ENCODE measurements around the gene XKR8. TPM values are rescaled to one million over a fixed set of nuclear protein-coding genes. Genes with fewer than 3 reads are reported as not detected.

XKR8 gene
- total and polyA plus RNA-seq, 2 donors (not counting 1 experiment from before 2014, with no cell fraction given) = 5.5 to 9.2 TPM

- Histone ChIP-seq H3K27ac (ENCODE audit: insufficient read depth, low read length) (no peak overlapping the region), H3K79me2 (ENCODE audit: control insufficient read depth, insufficient read depth, low read length) (no peaks in the 10 kb centered on the region), H4K20me1 (ENCODE audit: control insufficient read depth, extremely low read depth, insufficient read depth, low read length) (no peaks in the 10 kb centered on the region), H3K27me3 (ENCODE audit: control insufficient read depth, insufficient read depth, low read length) (no peaks in the 10 kb centered on the region), H3K9me3 (ENCODE audit: control insufficient read depth, insufficient read depth, low read depth, low read length) (no peaks in the 10 kb centered on the region), H3K9ac (ENCODE audit: insufficient read depth, low read length) (no peak overlapping the region), H3K4me2 (ENCODE audit: extremely low read depth, insufficient read depth, low read length) (no peak overlapping the region), H3K36me3 (ENCODE audit: control insufficient read depth, insufficient read depth, low read length) (no peaks in the 10 kb centered on the region), H2AFZ (ENCODE audit: low read length) (no peak overlapping the region), H3K4me3 (replicated peaks in 1 of 4; ENCODE audit: control extremely low read depth in 1 of 4, insufficient read depth in 1 of 4, low read depth in 3 of 4, low read length in 4 of 4) (no peak overlapping the region), H3K4me1 (ENCODE audit: control insufficient read depth, extremely low read depth, insufficient read depth, low read length) (no peaks in the 10 kb centered on the region)
- peak; percentile 70 to 88 for DNase-seq (ENCODE audit: low read depth in 2 of 2)
- TF ChIP-seq EZH2 (IDR thresholded peaks at IDR 0.05; ENCODE audit: low read length, missing control alignments) (no peak), CTCF (conservative IDR thresholded peaks at IDR 0.05 in 1 of 2, IDR thresholded peaks at IDR 0.05 in 1 of 2; ENCODE audit: low read depth in 1 of 2, low read length in 2 of 2) (peak; percentile 41 to 48)
Observed at GRCh38 chr1:27979151-27979858, 19.5 kb downstream of the XKR8 start.

- Histone ChIP-seq H3K27me3 (ENCODE audit: control insufficient read depth, insufficient read depth, low read length) (no peaks in the 10 kb centered on the region), H4K20me1 (ENCODE audit: control insufficient read depth, extremely low read depth, insufficient read depth, low read length) (no peaks in the 10 kb centered on the region), H3K36me3 (ENCODE audit: control insufficient read depth, insufficient read depth, low read length) (no peaks in the 10 kb centered on the region), H2AFZ (ENCODE audit: low read length) (no peak overlapping the region), H3K9ac (ENCODE audit: insufficient read depth, low read length) (no peak overlapping the region), H3K4me3 (replicated peaks in 1 of 4; ENCODE audit: control extremely low read depth in 1 of 4, insufficient read depth in 1 of 4, low read depth in 3 of 4, low read length in 4 of 4) (no peak overlapping the region), H3K4me2 (ENCODE audit: extremely low read depth, insufficient read depth, low read length) (no peak overlapping the region), H3K9me3 (ENCODE audit: control insufficient read depth, insufficient read depth, low read depth, low read length) (no peaks in the 10 kb centered on the region), H3K79me2 (ENCODE audit: control insufficient read depth, insufficient read depth, low read length) (no peaks in the 10 kb centered on the region), H3K27ac (ENCODE audit: insufficient read depth, low read length) (no peak overlapping the region), H3K4me1 (ENCODE audit: control insufficient read depth, extremely low read depth, insufficient read depth, low read length) (no peaks in the 10 kb centered on the region)
- DNase-seq (ENCODE audit: low read depth in 2 of 2) = no peak
- TF ChIP-seq CTCF (conservative IDR thresholded peaks at IDR 0.05 in 1 of 2, IDR thresholded peaks at IDR 0.05 in 1 of 2; ENCODE audit: low read depth in 1 of 2, low read length in 2 of 2) = no peak
- no peak for TF ChIP-seq EZH2 (IDR thresholded peaks at IDR 0.05; ENCODE audit: low read length, missing control alignments)
Observed at GRCh38 chr1:27979859-27980201, 20.1 kb downstream of the XKR8 start.

GRCh38 chr1:27980216-27980845 is 20.6 kb downstream of the XKR8 start:
- peak in 1 of 2 donors; percentile 36 for DNase-seq (ENCODE audit: low read depth in 2 of 2)
- Histone ChIP-seq H4K20me1 (ENCODE audit: control insufficient read depth, extremely low read depth, insufficient read depth, low read length) (no peaks in the 10 kb centered on the region), H3K9ac (ENCODE audit: insufficient read depth, low read length) (no peak overlapping the region), H3K27ac (ENCODE audit: insufficient read depth, low read length) (no peak overlapping the region), H3K79me2 (ENCODE audit: control insufficient read depth, insufficient read depth, low read length) (no peaks in the 10 kb centered on the region), H3K9me3 (ENCODE audit: control insufficient read depth, insufficient read depth, low read depth, low read length) (no peaks in the 10 kb centered on the region), H2AFZ (ENCODE audit: low read length) (no peak overlapping the region), H3K4me3 (replicated peaks in 1 of 4; ENCODE audit: control extremely low read depth in 1 of 4, insufficient read depth in 1 of 4, low read depth in 3 of 4, low read length in 4 of 4) (no peak overlapping the region), H3K27me3 (ENCODE audit: control insufficient read depth, insufficient read depth, low read length) (no peaks in the 10 kb centered on the region), H3K4me2 (ENCODE audit: extremely low read depth, insufficient read depth, low read length) (no peak overlapping the region), H3K36me3 (ENCODE audit: control insufficient read depth, insufficient read depth, low read length) (no peaks in the 10 kb centered on the region), H3K4me1 (ENCODE audit: control insufficient read depth, extremely low read depth, insufficient read depth, low read length) (no peaks in the 10 kb centered on the region)
- TF ChIP-seq EZH2 (IDR thresholded peaks at IDR 0.05; ENCODE audit: low read length, missing control alignments) (no peak), CTCF (conservative IDR thresholded peaks at IDR 0.05 in 1 of 2, IDR thresholded peaks at IDR 0.05 in 1 of 2; ENCODE audit: low read depth in 1 of 2, low read length in 2 of 2) (no peak)
